Hematopoietic multipotent progenitor cell treated with erythropoietin and hydrocortisone succinate and interleukin-3 and kit ligand, for 17 days (in vitro differentiated cells): ENCODE measurements around the gene C10orf90.

ENCODE experiments used
- DNase-seq: peaks from one replicate; pipeline ENCODE4 v3.0.0-alpha.2; 2015; ENCODE audit warnings: low spot score

The C10orf90 gene

GRCh38 chr10:126504063-126504760, 166.3 kb downstream of the C10orf90 start:
- no peak for DNase-seq

GRCh38 chr10:126503392-126504062, 167.0 kb downstream of the C10orf90 start:
- DNase-seq, result no peak

GRCh38 chr10:126502441-126502840, 168.1 kb downstream of the C10orf90 start:
- DNase-seq, result no peak

- no peak for DNase-seq
These were observed 168.7 kb downstream of the C10orf90 start for GRCh38 chr10:126501828-126502227.

GRCh38 chr10:126500866-126501265, 169.6 kb downstream of the C10orf90 start:
- no peak for DNase-seq

DNA sequence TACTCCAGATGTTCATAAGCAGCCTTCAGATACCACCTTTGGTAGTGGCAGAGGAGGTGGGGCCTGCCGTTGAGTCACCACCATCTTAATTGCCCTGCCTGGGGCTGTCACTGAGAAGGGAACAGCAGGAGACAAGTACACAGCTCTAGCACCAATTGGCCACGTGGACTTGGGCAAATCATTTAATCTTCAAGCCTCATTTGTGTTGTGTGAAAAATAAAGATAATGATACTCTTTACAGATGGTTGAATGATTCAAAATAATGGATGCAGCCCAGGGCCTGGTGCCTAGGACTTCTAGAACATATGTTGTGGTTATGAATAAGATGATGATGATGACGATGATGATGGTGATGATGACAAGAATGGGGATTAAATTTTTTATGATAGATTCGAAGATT, 170.3 kb downstream of the C10orf90 start:
- DNase-seq, result no peak

DNA sequence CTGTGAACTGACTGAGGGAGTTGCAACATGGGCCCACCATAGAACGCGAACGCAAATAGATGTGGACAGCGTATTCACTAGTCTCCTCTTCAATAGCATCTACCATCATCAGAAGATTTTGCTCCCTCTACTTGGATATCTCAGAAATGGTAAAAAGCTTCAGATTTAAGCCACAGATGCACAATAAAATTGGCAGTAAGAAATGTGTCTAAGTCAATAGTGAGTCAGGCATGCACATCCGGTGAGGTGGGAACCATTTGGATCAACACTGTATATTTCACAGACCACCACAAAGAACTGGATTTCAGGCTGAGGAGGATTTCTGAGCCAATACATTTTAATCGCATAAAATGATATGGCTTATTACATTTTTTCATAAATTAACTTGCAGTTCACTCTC, 170.7 kb downstream of the C10orf90 start:
- no peak for DNase-seq

DNA sequence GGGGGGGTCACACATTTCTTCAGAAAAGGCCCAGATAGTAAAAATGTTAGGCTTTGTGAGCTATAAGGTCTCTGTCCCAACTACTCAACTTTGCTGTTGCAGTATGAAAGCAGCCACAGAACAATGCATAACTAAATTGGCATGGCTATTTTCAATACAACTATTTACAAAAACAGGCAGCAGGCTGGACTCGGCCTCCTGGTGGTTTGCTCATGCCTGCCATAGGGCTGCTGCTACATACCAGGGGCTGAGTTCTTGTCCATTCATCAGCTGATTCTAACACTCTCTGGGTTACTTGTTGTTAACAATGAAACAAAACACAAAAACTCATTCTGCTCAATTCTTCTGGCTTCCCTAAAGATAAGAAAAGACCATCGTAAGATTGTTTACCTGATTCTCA, 172.8 kb downstream of the C10orf90 start:
- no peak for DNase-seq

DNA sequence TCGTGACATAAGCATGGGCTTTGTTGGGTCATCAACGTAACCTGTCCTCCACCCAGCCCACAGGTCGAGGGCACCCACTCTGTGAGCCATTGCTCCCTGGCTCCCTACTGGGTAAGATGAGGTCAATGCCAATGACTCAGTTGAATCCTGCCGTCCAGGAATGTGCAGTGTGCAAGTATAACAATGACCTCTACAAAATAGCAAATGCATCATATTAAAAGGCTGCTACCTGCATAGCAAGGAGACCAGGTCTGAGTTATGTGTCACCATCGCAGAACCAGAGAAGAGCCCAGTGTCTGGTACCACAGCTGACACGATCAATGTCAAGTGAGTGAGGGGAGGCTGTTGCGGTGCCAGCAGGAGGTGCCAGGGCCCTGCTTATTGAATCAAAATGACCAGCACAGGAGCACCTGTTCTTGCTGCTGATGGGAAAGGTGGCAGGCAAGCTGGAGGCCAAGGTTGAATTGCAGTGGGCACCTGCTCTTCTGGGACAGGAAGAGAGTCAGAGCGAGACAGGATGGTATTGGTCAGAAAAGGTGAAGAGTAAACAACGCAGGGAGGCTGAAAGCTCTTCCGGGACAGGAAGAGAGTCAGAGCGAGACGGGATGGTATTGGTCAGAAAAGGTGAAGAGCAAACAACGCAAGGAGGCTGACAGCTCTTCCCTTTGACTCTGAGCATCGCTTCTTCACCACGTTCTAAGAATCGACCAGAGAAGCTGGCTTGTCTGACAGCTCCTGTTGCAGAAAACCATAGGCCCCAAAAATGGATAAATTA, 173.5 kb downstream of the C10orf90 start:
- DNase-seq, result no peak

DNA sequence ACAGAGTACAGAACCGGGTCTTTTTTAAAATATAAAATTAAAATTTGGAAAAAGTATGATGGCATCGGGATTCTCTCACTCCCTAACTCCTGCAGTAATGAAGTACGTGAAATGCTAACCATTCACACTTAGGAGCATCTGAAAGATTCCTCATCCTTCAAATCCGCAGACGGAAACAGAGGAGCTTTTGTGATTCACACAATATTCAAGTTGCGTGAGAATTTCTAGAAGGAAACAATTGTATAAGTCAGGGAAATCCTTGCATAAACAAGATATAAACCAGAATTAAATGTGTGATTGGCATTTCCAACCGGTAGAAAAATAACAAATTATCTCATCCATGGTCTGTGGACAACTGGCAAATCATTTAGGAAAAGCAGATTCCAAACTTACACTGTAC, 179.0 kb downstream of the C10orf90 start:
- DNase-seq, result no peak

- no peak for DNase-seq
These were observed 189.3 kb downstream of the C10orf90 start for GRCh38 chr10:126481181-126481580.

DNA sequence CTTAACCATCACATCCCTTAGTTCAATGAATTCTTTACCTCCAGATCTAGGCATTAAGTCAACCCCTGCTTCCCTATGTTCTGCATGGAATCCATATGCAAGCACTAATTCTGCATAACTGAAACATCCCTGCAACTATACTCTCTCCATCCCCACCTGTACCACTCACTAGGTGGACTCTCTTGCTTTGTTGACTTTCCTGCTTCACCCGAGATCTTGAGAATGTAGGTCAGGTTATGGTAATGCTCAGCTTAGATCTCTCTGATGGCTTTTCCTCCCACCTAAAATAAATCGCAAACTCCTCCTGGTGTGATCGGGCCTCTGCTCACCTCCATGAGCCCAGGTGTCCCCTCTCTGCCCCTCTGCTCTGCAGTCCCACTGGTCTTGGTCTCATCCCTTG, 189.8 kb downstream of the C10orf90 start:
- DNase-seq, result no peak

- no peak for DNase-seq
These were observed 191.1 kb downstream of the C10orf90 start for GRCh38 chr10:126479280-126479895.

DNA sequence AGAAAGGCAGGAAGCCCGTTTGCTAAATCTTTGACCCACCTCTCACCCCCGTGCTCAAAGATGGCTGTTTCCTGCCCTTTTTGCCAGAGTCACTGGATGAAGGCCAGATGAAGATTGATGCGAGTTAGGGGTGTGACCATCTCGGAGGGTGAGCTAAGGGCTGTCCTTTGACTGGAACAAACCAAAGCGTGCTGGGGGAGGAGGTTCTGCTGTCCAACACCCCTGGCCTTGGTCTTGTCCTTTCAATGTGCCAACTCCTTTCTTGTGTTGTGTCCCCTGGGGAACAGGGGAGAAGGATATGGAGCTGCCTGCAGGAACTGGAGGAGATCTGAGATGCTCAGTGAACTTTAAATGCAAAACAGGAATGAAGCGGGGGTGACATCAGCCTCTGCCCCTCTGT, 191.9 kb downstream of the C10orf90 start:
- no peak for DNase-seq

GRCh38 chr10:126476246-126476645, 194.2 kb downstream of the C10orf90 start:
- DNase-seq, result no peak

- DNase-seq, result no peak
These were observed 195.3 kb downstream of the C10orf90 start for GRCh38 chr10:126475074-126475691.

GRCh38 chr10:126474031-126474430, 196.5 kb downstream of the C10orf90 start:
- no peak for DNase-seq

GRCh38 chr10:126470991-126471390, 199.5 kb downstream of the C10orf90 start:
- DNase-seq, result no peak

DNA sequence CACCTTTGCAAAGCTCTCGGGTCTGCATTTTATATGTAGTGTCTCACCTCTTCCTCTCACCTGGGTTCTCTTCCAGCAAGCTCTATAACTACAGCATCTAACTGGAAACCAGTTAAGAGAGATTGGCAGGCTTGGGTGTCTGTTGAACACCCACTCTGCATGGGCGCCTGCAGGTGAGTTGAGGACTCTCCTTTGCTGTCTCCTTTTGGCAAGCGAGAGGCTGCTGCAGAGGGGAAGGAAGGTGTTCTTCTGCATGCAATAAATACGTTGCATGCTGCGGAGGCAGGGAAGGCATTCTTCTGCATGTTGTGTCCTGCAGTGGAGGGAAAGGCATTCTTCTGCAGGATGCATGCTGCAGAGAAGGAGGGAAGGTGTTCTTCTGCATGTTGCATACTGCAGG, 200.8 kb downstream of the C10orf90 start:
- no peak for DNase-seq

GRCh38 chr10:126468876-126469643, 201.4 kb downstream of the C10orf90 start:
- DNase-seq, result no peak

DNA sequence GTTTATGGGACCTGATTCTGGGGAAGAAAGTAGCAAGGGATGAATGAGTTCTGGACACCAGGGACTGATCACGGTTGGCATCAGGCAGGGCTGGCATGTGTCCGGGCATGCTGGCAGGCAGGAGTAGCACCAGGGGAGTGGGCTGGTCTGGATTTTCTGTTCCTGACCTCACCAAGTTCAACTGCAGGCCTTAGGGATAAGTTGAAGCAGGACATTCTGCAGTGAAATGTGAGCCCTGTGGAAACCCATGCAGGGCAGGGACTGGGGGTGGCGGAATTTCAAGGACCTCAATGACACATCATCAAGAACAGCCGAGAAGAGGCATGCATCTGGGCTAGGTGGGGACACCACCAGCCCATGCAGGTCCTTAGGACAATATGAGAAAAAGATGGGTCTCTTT, 202.0 kb downstream of the C10orf90 start:
- DNase-seq, result no peak
